RWPE2 (cell line): ENCODE data around the gene APOBEC2.

Experiments used
- ATAC-seq: fragments of 200-7000 bp; cut with Tn5 transposase; 3 replicates; pipeline ENCODE4 v1.9.1; 2021; ENCODE audit warnings: low read depth
- DNase-seq: peaks from one replicate; pipeline ENCODE4 v3.0.0-alpha.2; 2020; ENCODE audit warnings: low spot score
- H3K27ac ChIP-seq: fragments of 450-650 bp; 2 replicates; pipeline ENCODE4 v1.5.1; 2017; ENCODE audit warnings: mild to moderate bottlenecking; ENCODE audit not compliant: poor library complexity, severe bottlenecking
- H3K27me3 ChIP-seq: fragments of 250-450 bp; sonication (Bioruptor Pico); 2 replicates; pipeline ENCODE4 v1.5.1; 2021; ENCODE audit warnings: mild to moderate bottlenecking, moderate library complexity; ENCODE audit not compliant: insufficient read depth, poor library complexity, severe bottlenecking
- H3K36me3 ChIP-seq: fragments of 250-450 bp; sonication (Bioruptor Pico); 2 replicates; pipeline ENCODE4 v1.5.1; 2020; ENCODE audit warnings: low read depth, mild to moderate bottlenecking, moderate library complexity
- H3K4me1 ChIP-seq: fragments of 250-450 bp; sonication (Bioruptor Pico); 2 replicates; pipeline ENCODE4 v1.5.1; 2021; ENCODE audit warnings: mild to moderate bottlenecking, moderate library complexity; ENCODE audit not compliant: insufficient read depth, poor library complexity, severe bottlenecking
- H3K4me3 ChIP-seq: fragments of 250-450 bp; sonication (Bioruptor Pico); 2 replicates; pipeline ENCODE4 v1.5.1; 2021; ENCODE audit warnings: mild to moderate bottlenecking, moderate library complexity; ENCODE audit not compliant: severe bottlenecking
- H3K9me3 ChIP-seq: fragments of 250-450 bp; sonication (Bioruptor Pico); 2 replicates; pipeline ENCODE4 v1.5.1; 2021; ENCODE audit warnings: mild to moderate bottlenecking, moderate library complexity; ENCODE audit not compliant: severe bottlenecking
- CTCF ChIP-seq: fragments of 450-650 bp; IDR thresholded peaks from one replicate; pipeline ENCODE4 v1.5.1; 2017; ENCODE audit warnings: mild to moderate bottlenecking, moderate library complexity; ENCODE audit not compliant: poor library complexity, severe bottlenecking

The APOBEC2 gene

GRCh38 chr6:41021832-41022231 lies 31.2 kb upstream of the APOBEC2 start:
- Histone ChIP-seq H3K27ac (peak overlapping the region; percentile 61), H3K4me1 (peaks cover 25% of the 10 kb centered on the region), H3K27me3 (no peaks in the 10 kb centered on the region), H3K36me3 (no peaks in the 10 kb centered on the region), H3K9me3 (no peaks in the 10 kb centered on the region), H3K4me3 (no peak overlapping the region)
- ATAC-seq (peak; percentile 72), DNase-seq (no peak)
- TF ChIP-seq CTCF: peak; percentile 57

GRCh38 chr6:41022294-41022693 lies 30.7 kb upstream of the APOBEC2 start:
- H3K27ac ChIP-seq: peak overlapping the region; percentile 61
- no peaks in the 10 kb centered on the region for H3K36me3 ChIP-seq
- H3K4me3 ChIP-seq: no peak overlapping the region
- DNase-seq: no peak
- H3K27me3 ChIP-seq: no peaks in the 10 kb centered on the region
- H3K4me1 ChIP-seq: peaks cover 25% of the 10 kb centered on the region
- TF ChIP-seq CTCF: no peak
- peak; percentile 47 for ATAC-seq
- no peaks in the 10 kb centered on the region for H3K9me3 ChIP-seq

- Histone ChIP-seq H3K27me3 (no peaks in the 10 kb centered on the region), H3K4me3 (no peak overlapping the region), H3K27ac (peak overlapping the region; percentile 61), H3K9me3 (no peaks in the 10 kb centered on the region), H3K4me1 (peaks cover 25% of the 10 kb centered on the region), H3K36me3 (no peaks in the 10 kb centered on the region)
- ATAC-seq: no peak
- TF ChIP-seq CTCF: no peak
- DNase-seq: no peak
Measured at GRCh38 chr6:41023114-41023513, 29.9 kb upstream of the APOBEC2 start.

- Histone ChIP-seq H3K9me3 (no peaks in the 10 kb centered on the region), H3K4me1 (peaks cover 31% of the 10 kb centered on the region), H3K4me3 (no peak overlapping the region), H3K27ac (no peak overlapping the region), H3K36me3 (no peaks in the 10 kb centered on the region), H3K27me3 (no peaks in the 10 kb centered on the region)
- TF ChIP-seq CTCF: no peak
- no peak for ATAC-seq
- DNase-seq: no peak
Measured at GRCh38 chr6:41025966-41026530, 27.0 kb upstream of the APOBEC2 start.

- Histone ChIP-seq H3K4me3 (no peak overlapping the region), H3K36me3 (no peaks in the 10 kb centered on the region), H3K9me3 (no peaks in the 10 kb centered on the region), H3K27me3 (no peaks in the 10 kb centered on the region), H3K27ac (no peak overlapping the region), H3K4me1 (peaks cover 23% of the 10 kb centered on the region)
- no peak for TF ChIP-seq CTCF
- ATAC-seq (no peak), DNase-seq (no peak)
Measured at GRCh38 chr6:41027241-41027640, 25.8 kb upstream of the APOBEC2 start.
